Brain microvascular endothelial cell (primary cell): Measurements from ENCODE around the gene CEP85.

Experiments
- DNase-seq: peaks from one replicate; pipeline ENCODE4 v3.0.0-alpha.2; 2020
- H3K27ac ChIP-seq: fragments of 250-450 bp; sonication (Bioruptor Pico); 2 replicates; pipeline ENCODE4 v1.5.1; 2020; ENCODE audit warnings: mild to moderate bottlenecking, moderate library complexity
- H3K27me3 ChIP-seq: fragments of 250-450 bp; sonication (Bioruptor Pico); replicated peaks from 2 replicates; pipeline ENCODE4 v1.5.1; 2020; ENCODE audit warnings: mild to moderate bottlenecking
- H3K36me3 ChIP-seq: fragments of 250-450 bp; sonication (Bioruptor Pico); replicated peaks from 2 replicates; pipeline ENCODE4 v1.5.1; 2020; ENCODE audit warnings: mild to moderate bottlenecking
- H3K4me3 ChIP-seq: 2 replicates; pipeline ENCODE4 v1.5.1; 2011; ENCODE audit warnings: low read depth, mild to moderate bottlenecking, control low read depth, low read length, moderate library complexity
- in situ Hi-C: cut with HindIII; loops from 2 replicates; pipeline ENCODE4 v1.10.0; 2017; ENCODE audit warnings: low sequenced_read_pairs, low pct_ligation_motif_present
- TF ChIP-seq, protein P1 (sequence below): IDR thresholded peaks from 2 replicates; pipeline ENCODE4 v1.5.1; 2011; ENCODE audit warnings: low read depth, mild to moderate bottlenecking, moderate library complexity, low read length, control low read depth, inconsistent platforms; ENCODE audit errors: missing control alignments

Gene CEP85

DNA sequence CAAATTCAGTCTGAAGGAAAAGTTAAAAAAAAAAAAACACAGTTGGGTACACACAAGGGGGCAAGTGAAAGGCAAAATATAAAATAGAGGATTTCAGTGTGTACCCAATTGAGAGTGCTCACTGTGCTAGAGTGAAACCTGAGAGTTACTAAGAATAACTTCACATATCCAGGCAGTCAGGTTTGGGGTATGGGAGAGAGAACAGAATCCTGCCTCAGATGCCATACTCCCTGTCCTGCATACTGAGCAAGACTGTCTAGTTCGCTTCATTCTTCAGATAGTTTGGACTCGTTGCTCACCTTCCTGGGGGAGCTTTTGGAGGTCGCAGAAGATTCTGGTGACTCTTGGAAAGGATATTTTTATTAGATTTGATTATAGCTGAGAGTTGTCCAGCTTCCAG is 20.4 kb downstream of the CEP85 start:
- Histone ChIP-seq H3K36me3 (peaks cover 22% of the 10 kb centered on the region), H3K27me3 (no peaks in the 10 kb centered on the region), H3K4me3 (no peak overlapping the region), H3K27ac (no peak overlapping the region)
- no peak for DNase-seq
- TF ChIP-seq, protein P1, sequence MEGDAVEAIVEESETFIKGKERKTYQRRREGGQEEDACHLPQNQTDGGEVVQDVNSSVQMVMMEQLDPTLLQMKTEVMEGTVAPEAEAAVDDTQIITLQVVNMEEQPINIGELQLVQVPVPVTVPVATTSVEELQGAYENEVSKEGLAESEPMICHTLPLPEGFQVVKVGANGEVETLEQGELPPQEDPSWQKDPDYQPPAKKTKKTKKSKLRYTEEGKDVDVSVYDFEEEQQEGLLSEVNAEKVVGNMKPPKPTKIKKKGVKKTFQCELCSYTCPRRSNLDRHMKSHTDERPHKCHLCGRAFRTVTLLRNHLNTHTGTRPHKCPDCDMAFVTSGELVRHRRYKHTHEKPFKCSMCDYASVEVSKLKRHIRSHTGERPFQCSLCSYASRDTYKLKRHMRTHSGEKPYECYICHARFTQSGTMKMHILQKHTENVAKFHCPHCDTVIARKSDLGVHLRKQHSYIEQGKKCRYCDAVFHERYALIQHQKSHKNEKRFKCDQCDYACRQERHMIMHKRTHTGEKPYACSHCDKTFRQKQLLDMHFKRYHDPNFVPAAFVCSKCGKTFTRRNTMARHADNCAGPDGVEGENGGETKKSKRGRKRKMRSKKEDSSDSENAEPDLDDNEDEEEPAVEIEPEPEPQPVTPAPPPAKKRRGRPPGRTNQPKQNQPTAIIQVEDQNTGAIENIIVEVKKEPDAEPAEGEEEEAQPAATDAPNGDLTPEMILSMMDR, result no peak
- in situ Hi-C loops, result no loop called here

DNA sequence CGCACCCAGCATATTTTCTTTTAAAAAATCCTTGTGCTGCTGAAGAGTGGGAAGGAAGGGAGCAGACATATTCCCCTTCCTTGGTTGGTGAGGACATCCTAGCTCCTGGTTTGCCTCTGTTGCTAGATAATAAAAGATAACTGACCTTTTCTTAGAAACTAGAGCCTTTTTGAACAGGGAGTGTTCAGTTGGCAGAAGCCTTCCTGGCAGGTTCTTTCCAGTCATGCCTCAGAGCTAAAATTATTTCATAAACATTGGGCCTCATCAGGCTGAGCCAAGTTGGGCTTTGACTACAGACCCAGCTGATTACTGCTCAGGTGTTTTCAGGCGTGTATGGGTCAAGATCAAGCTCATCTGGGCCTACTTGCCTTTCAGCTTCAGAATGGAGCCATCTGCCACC is 23.2 kb downstream of the CEP85 start:
- TF ChIP-seq, protein P1, result no peak
- no peaks in the 10 kb centered on the region for H3K27me3 ChIP-seq
- peaks cover 26% of the 10 kb centered on the region for H3K36me3 ChIP-seq
- in situ Hi-C loops, result no loop called here
- DNase-seq, result no peak
- H3K27ac ChIP-seq, result no peak overlapping the region
- H3K4me3 ChIP-seq, result no peak overlapping the region

DNA sequence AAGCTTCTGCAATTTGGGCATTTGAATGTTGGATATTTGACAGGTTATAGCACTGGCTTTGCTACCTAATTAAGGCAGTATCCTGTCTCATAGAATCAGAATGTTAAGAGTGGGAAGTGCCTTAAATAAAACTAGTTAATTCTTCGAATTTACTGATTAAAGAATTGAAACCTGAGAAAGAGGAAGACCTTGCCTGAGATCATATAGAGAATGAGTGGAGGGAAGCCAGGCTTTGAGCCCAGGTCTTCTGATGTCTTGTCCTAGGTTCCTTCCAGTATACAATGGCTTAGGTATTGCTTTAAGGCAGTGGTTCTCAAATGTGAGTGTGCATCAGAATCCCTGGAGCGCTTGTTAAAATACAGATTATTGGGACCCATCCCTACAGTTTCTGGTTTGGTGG is 25.0 kb downstream of the CEP85 start:
- Histone ChIP-seq H3K4me3 (no peak overlapping the region), H3K27ac (no peak overlapping the region), H3K27me3 (no peaks in the 10 kb centered on the region), H3K36me3 (peaks cover 31% of the 10 kb centered on the region)
- no peak for DNase-seq
- in situ Hi-C loops, result no loop called here
- TF ChIP-seq, protein P1, result no peak

DNA sequence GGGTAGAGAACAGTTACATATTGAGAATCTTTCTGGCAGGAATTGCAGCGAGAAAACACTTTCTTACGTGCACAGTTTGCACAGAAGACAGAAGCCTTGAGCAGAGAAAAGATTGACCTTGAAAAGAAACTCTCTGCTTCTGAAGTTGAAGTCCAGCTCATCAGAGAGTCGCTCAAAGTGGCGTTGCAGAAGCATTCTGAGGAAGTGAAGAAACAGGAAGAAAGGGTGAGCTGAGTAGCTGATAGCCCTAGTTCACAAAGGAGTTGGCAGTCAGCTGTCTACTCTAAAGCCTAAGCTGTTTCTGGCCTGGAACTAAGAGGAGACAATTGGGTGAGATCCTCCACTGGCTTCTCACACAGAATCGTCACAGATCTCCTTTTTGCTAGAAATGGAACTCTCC is 25.6 kb downstream of the CEP85 start:
- Histone ChIP-seq H3K36me3 (peaks cover 33% of the 10 kb centered on the region), H3K27ac (no peak overlapping the region), H3K4me3 (no peak overlapping the region), H3K27me3 (no peaks in the 10 kb centered on the region)
- no peak for DNase-seq
- in situ Hi-C loops, result no loop called here
- TF ChIP-seq, protein P1, result no peak

DNA sequence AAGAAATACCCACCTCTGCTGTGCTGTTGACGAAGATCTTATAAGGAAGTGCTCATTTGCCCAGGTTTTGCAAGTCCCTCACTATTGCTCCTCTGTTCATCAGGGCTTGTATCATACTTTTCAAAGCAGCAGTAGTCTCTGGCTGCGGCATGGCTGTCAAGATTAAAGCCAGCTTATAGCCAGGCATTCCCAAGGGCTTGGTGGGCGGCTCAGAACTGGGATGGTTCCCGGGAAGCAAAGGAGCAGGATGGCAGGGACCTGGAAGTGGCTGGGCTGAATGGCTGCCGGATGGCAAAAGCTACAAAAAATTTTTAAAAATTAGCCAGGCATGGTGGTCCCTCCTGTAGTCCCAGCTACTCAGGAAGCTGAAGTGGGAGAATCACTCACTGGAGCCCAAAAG is 29.2 kb downstream of the CEP85 start:
- in situ Hi-C loops, result no loop called here
- Histone ChIP-seq H3K27ac (no peak overlapping the region), H3K27me3 (no peaks in the 10 kb centered on the region), H3K36me3 (peaks cover 22% of the 10 kb centered on the region), H3K4me3 (no peak overlapping the region)
- no peak for DNase-seq
- TF ChIP-seq, protein P1, result no peak

DNA sequence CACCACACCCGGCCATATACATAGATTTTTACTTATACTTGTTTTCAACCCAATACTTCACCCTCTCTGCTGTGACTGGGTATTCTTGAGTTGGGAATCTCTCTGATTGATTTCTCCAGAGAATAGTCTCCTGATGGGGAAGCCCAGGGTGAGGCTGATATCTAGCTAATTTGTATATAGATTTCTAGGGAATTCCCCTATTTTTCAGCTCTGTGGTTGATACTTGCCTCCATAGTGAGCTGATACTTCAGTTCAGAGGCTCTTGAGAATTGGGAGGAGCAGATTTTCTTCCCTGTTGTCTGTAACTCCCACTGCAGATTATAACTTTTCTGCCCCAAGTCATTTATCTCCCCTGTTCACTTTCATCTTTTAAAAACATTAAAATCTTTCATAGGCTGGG is 31.4 kb downstream of the CEP85 start:
- H3K36me3 ChIP-seq, result peaks cover 31% of the 10 kb centered on the region
- H3K27ac ChIP-seq, result no peak overlapping the region
- H3K4me3 ChIP-seq, result no peak overlapping the region
- DNase-seq, result no peak
- in situ Hi-C loops, result no loop called here
- H3K27me3 ChIP-seq, result no peaks in the 10 kb centered on the region
- TF ChIP-seq, protein P1, result no peak
